ENCODE results near the gene ASB10.

- no peak for TF ChIP-seq POLR2A (IDR thresholded peaks at IDR 0.05)
- TF ChIP-seq CTCF (IDR thresholded peaks at IDR 0.05) = no peak
- no peak for TF ChIP-seq POLR2AphosphoS5 (IDR thresholded peaks at IDR 0.05)
Observed at GRCh38 chr7:151185762-151186639, 1.0 kb downstream of the ASB10 start.

Measured in prostate gland (tissue), 2 donors.